ENCODE measurements around the gene RTN4IP1.

RTN4IP1 gene

DNA sequence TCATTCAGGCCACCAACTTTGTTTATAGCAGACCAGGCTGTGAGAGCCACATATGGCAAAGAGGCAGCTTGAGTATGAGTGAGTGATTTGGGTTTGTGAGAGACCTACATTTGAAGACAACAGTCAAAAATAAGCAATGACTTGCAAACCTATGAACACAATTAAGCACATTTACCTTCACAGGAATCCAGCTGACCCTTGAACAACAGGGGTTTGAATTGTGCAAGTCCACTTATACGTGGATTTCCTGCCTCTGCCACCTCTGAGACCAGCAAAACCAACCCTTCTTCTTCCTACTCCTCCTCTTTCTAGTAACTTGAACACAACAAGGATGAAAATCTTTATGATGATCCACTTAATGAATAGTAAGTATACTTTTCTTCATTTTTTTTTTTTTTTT, 10.1 kb downstream of the RTN4IP1 start:
- H2AFZ ChIP-seq (ENCODE audit: low read length): no peak overlapping the region
- H3K79me2 ChIP-seq (ENCODE audit: low read length): no peaks in the 10 kb centered on the region
- no peak for TF ChIP-seq EZH2phosphoT487 (IDR thresholded peaks at IDR 0.05; ENCODE audit: low read length)
- no peak for TF ChIP-seq EZH2 (optimal IDR thresholded peaks at IDR 0.05; ENCODE audit: low read depth, low read length)
- TF ChIP-seq, protein P1, sequence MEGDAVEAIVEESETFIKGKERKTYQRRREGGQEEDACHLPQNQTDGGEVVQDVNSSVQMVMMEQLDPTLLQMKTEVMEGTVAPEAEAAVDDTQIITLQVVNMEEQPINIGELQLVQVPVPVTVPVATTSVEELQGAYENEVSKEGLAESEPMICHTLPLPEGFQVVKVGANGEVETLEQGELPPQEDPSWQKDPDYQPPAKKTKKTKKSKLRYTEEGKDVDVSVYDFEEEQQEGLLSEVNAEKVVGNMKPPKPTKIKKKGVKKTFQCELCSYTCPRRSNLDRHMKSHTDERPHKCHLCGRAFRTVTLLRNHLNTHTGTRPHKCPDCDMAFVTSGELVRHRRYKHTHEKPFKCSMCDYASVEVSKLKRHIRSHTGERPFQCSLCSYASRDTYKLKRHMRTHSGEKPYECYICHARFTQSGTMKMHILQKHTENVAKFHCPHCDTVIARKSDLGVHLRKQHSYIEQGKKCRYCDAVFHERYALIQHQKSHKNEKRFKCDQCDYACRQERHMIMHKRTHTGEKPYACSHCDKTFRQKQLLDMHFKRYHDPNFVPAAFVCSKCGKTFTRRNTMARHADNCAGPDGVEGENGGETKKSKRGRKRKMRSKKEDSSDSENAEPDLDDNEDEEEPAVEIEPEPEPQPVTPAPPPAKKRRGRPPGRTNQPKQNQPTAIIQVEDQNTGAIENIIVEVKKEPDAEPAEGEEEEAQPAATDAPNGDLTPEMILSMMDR (IDR thresholded peaks at IDR 0.05; ENCODE audit: low read length): no peak
- H3K27ac ChIP-seq (ENCODE audit: low read length): no peak overlapping the region
- H3K9me2 ChIP-seq (replicated peaks; ENCODE audit: insufficient read depth, low read length): no peaks in the 10 kb centered on the region
- DNase-seq: no peak
- no peaks in the 10 kb centered on the region for H4K20me1 ChIP-seq (ENCODE audit: insufficient read depth, low read length)
- H3K9ac ChIP-seq (ENCODE audit: low read length): no peak overlapping the region
- H3K4me3 ChIP-seq (ENCODE audit: low read length): no peak overlapping the region
- no peak overlapping the region for H3K4me2 ChIP-seq (ENCODE audit: low read depth, low read length)
- H3F3A ChIP-seq (ENCODE audit: insufficient read depth, low read length): no peaks in the 10 kb centered on the region
- no peaks in the 10 kb centered on the region for H3K27me3 ChIP-seq (replicated peaks; ENCODE audit: insufficient read depth, low read length)
- H3K4me1 ChIP-seq (ENCODE audit: low read length): no peaks in the 10 kb centered on the region
- no peaks in the 10 kb centered on the region for H3K9me3 ChIP-seq (replicated peaks; ENCODE audit: insufficient read depth, low read length)
- H3K36me3 ChIP-seq (replicated peaks; ENCODE audit: insufficient read depth, low read length): no peaks in the 10 kb centered on the region

DNA sequence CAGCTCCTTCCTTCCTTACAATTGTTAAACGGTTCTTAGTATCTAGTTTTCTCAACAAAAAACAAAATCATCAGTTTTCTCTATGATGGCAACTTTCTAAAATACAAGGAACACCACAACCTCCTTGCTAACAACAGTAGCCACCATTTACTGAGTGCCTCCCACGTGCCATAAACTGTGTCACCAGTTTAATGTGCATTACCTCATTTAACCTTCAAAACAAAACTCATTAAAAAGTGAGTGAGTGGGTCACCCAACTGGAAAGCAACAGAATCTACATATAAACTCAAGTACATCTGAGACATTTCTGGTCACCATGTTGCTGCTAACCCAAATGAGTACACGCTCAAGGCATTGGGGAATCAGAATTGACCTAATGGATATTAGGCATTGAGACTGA, 11.0 kb downstream of the RTN4IP1 start:
- no peak overlapping the region for H3K9ac ChIP-seq (ENCODE audit: low read length)
- no peaks in the 10 kb centered on the region for H3K4me1 ChIP-seq (ENCODE audit: low read length)
- H3K9me2 ChIP-seq (replicated peaks; ENCODE audit: insufficient read depth, low read length): no peaks in the 10 kb centered on the region
- no peak overlapping the region for H3K4me2 ChIP-seq (ENCODE audit: low read depth, low read length)
- no peak overlapping the region for H3K4me3 ChIP-seq (ENCODE audit: low read length)
- H3K79me2 ChIP-seq (ENCODE audit: low read length): no peaks in the 10 kb centered on the region
- no peaks in the 10 kb centered on the region for H3K9me3 ChIP-seq (replicated peaks; ENCODE audit: insufficient read depth, low read length)
- H3K36me3 ChIP-seq (replicated peaks; ENCODE audit: insufficient read depth, low read length): no peaks in the 10 kb centered on the region
- no peak overlapping the region for H3K27ac ChIP-seq (ENCODE audit: low read length)
- DNase-seq: no peak
- TF ChIP-seq EZH2phosphoT487 (IDR thresholded peaks at IDR 0.05; ENCODE audit: low read length) (no peak), EZH2 (optimal IDR thresholded peaks at IDR 0.05; ENCODE audit: low read depth, low read length) (no peak)
- TF ChIP-seq, protein P1 (IDR thresholded peaks at IDR 0.05; ENCODE audit: low read length): no peak
- H3F3A ChIP-seq (ENCODE audit: insufficient read depth, low read length): no peaks in the 10 kb centered on the region
- no peaks in the 10 kb centered on the region for H3K27me3 ChIP-seq (replicated peaks; ENCODE audit: insufficient read depth, low read length)
- H4K20me1 ChIP-seq (ENCODE audit: insufficient read depth, low read length): no peaks in the 10 kb centered on the region
- H2AFZ ChIP-seq (ENCODE audit: low read length): no peak overlapping the region

DNA sequence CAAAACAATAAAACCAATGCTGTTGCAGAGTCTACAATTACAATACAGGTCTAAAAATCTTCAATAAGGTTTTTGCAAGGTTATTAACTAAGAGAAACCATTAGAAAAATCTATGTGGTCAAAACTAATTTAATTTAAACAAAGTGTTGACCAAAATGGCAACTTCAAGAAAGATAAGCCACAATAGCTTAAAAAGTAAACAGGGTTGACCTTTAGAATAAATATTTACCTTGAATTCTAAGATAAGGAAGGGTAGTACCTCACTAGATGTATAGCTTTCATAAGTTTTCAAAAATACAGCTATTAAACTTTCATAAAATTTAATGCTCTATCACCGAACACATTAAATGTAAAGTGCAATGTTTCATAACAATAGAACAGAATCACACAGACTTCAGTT, 11.4 kb downstream of the RTN4IP1 start:
- Histone ChIP-seq H2AFZ (ENCODE audit: low read length) (no peak overlapping the region), H3K79me2 (ENCODE audit: low read length) (no peaks in the 10 kb centered on the region), H3K27ac (ENCODE audit: low read length) (no peak overlapping the region), H3K9ac (ENCODE audit: low read length) (no peak overlapping the region), H3K9me3 (replicated peaks; ENCODE audit: insufficient read depth, low read length) (no peaks in the 10 kb centered on the region), H3K36me3 (replicated peaks; ENCODE audit: insufficient read depth, low read length) (no peaks in the 10 kb centered on the region), H3K27me3 (replicated peaks; ENCODE audit: insufficient read depth, low read length) (no peaks in the 10 kb centered on the region), H3F3A (ENCODE audit: insufficient read depth, low read length) (no peaks in the 10 kb centered on the region), H3K9me2 (replicated peaks; ENCODE audit: insufficient read depth, low read length) (no peaks in the 10 kb centered on the region), H3K4me3 (ENCODE audit: low read length) (no peak overlapping the region), H4K20me1 (ENCODE audit: insufficient read depth, low read length) (no peaks in the 10 kb centered on the region), H3K4me1 (ENCODE audit: low read length) (no peaks in the 10 kb centered on the region), H3K4me2 (ENCODE audit: low read depth, low read length) (no peak overlapping the region)
- no peak for DNase-seq
- TF ChIP-seq EZH2 (optimal IDR thresholded peaks at IDR 0.05; ENCODE audit: low read depth, low read length): no peak
- no peak for TF ChIP-seq EZH2phosphoT487 (IDR thresholded peaks at IDR 0.05; ENCODE audit: low read length)
- TF ChIP-seq, protein P1 (IDR thresholded peaks at IDR 0.05; ENCODE audit: low read length): no peak

All from MM.1S (cell line).